HG03378 (cell line): ENCODE results near the gene UNC5C.

Experiments used
- ATAC-seq: cut with Tn5 transposase; IDR thresholded peaks from one replicate; pipeline ENCODE4 v1.9.1; 2021; ENCODE audit warnings: mild to moderate bottlenecking, moderate library complexity; ENCODE audit not compliant: unreplicated experiment

Gene UNC5C

GRCh38 chr4:95284655-95285054, 264.1 kb downstream of the UNC5C start:
- ATAC-seq: no peak

DNA sequence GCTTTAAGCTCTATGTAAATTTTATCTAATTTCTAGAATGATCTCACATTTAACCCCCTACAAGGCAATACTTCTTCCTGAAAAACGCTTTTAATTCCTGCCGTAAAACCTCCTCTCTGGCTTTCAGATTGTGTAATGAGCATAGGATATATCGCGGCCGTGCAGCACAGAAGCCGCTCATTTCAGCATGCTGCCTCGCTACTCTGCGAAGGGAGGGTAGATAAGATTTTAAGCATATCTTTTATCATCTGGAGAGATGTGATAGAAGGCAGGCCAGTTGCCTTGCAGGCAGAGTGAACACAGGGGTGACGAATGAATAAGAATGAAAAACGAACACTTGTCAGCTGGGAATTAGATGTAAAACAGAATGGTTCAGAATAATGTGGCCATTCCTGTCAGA, 265.5 kb downstream of the UNC5C start:
- ATAC-seq: no peak

DNA sequence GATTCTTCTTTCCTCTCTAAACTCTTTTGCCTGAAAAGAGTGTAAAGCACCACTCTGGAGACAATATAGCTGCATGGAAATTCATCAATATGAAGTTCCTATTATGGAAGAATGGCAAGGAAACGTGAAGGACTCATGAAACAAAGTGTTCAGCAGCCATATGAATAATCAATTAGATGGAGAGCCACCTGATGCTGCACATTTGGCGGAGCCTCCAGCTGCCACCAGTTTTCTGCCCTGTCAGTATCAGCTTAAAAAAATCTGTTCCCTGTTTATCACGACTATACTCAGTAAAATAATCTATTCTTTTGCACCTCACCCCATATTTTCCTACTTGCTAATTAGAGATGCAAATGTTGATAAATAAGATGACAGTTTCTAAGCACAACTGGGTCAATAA, 276.0 kb downstream of the UNC5C start:
- ATAC-seq: no peak

DNA sequence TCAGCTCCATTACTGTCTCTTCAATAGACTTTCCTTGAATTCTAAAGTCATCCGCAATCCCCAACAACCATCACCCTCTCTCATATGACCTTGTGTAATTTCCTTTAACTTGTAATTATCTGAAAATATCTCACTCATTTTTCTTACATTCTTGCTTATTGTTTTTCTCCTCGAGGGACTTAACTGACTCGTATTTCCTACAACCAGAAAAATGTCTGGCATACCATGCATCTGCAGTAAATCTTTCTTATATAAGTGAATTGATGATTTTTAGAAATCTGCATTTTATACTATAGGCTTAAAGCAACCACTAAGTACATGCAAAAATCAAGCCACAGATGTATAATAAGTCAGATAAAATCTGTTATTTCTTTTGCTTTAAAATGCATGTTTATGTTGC, 276.7 kb downstream of the UNC5C start:
- no peak for ATAC-seq

DNA sequence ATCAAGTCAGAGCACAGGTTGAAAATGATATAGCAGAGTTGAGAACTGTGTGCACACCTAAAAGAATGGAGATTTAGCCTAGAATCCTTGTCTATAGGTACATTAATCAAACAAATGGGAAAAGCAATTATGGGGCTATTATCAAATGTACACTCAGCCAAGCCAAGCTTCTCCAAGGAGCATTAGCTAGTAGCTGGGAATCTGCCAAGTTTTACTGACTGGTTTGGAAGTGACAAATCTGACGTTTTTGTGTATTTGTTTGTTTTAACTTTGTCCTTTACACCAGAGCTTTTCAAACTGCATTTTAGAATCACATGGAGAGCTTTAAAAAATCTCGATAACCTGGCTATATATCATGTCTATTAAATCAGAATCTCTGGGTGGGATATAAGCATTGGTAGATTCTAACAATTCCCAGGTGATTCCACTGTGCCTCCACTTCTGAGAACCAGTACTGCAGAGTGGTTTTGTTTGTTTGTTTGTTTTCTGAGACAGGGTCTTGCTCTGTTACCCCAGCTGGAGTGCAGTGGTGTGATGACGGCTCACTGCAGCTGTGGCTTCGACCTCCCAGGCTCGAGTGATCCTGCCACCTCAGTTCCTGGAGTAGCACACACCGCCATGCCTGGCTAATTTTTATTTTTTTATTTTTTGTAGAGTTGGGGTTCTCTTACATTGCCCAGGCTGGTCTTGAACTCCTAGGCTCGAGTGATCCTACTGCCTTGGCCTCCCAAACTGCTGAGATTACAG, 279.8 kb downstream of the UNC5C start:
- ATAC-seq: no peak

- ATAC-seq: no peak
Observed at GRCh38 chr4:95267081-95267480, 281.7 kb downstream of the UNC5C start.

DNA sequence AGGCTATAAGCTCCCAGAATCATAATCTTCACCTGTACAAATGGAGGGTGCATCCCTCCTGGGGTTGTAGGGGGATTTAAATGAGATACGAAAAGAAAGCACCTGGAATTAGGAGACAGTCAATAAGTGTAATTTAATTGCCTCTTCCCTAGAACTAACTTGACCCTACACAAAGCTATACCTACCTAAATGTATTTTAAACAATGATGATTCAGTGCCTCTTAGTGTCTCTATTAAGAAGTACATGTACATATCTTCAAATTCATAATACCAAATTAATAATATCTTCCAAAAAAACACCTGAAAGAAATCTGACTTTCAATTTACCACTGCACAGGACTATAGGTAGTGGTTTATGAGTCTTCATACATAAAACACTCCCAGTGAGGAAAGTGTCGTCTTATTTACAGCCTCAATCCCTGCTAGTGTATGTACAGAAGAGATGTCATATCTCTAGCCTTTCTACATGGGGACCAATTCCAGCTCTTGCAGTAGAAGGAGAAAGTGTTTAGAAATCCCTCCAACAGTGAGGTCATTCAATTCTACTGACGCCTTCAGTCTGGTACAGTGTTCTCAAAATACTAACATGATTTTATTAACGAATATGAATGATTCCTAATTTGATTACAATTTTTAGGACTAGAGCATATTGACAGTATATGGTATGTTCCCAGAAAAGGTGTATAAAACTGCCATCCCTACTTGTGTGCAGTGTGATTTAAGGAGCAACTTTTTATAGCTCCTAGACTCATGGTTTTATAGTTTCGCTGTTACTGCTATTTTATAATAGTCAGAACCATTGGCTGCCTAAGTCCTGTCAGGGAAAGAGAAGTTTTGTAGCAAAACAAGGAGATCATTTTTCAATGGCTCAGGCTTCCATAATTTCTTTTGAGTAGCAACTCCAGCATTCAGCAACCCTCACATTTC, 282.7 kb downstream of the UNC5C start:
- no peak for ATAC-seq

DNA sequence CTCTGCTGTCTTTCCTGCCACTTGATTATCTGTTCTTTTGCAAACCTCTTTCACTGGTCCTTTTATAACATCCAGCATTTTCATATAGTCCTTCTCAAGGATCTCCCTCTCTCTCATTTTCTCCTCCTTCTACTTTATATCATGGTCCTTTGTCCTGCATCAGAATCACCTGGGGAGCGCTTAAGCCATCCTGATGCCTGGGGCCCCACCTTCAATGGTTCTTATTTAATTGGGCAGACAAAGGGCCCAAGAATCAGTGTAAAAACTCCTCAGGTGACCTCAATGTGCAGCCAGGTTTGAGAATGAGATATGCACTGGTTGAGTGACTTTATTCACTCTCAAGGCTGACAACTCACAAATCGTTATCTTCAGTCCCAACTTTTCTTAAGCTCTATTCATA, 283.9 kb downstream of the UNC5C start:
- no peak for ATAC-seq

GRCh38 chr4:95263960-95264359, 284.8 kb downstream of the UNC5C start:
- ATAC-seq: no peak

DNA sequence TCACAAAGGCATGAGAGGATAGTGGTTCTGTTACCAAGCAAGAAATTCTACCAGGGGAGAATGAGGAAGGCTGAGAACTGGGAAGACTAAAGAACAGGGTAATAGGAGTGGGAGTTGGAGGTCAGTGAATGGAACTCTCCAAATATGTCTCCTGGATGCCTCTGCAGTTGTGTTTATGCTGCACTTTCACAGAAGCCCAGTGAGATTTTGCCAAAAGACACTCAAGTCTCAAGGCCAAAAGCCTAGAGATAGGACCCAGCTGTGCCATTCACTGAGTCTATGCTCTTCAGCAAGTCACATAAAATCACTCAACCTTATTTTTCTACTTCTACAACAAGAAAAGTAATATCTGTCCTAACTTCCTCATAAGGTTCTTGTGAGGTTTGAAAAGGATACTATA, 285.4 kb downstream of the UNC5C start:
- no peak for ATAC-seq

DNA sequence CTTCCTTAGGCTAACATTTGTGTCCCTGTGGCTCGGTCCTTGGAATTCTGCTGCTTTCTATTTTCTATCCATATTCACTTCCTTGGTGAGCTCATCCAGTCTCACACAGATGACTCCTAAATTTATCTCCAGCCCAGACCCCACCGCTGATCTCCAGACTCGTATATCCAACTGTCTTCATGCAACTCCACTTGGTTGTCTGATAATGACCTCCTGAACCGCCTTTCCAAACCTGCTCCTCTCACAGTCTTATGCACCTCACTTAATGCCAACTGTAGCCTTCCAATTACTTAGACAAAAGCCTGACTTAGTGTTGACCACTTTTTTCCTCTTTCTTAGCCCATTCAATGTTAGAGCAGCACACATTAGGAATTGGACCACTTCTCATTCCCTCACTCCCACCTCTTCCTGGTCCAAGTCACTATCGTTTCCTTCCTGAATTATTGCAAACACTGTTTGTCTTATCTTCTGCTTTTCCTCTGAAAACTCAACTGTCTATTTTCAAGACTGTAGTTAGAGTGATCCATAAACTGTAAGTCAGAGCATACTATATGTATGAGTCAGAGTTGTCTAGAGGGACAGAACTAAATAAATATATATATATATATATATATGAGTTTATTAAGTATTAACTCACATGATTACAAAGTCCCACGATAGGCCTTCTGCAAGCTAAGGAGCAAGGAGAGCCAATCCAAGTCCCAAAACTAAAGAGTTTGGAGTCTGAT, 292.5 kb downstream of the UNC5C start:
- ATAC-seq: no peak

DNA sequence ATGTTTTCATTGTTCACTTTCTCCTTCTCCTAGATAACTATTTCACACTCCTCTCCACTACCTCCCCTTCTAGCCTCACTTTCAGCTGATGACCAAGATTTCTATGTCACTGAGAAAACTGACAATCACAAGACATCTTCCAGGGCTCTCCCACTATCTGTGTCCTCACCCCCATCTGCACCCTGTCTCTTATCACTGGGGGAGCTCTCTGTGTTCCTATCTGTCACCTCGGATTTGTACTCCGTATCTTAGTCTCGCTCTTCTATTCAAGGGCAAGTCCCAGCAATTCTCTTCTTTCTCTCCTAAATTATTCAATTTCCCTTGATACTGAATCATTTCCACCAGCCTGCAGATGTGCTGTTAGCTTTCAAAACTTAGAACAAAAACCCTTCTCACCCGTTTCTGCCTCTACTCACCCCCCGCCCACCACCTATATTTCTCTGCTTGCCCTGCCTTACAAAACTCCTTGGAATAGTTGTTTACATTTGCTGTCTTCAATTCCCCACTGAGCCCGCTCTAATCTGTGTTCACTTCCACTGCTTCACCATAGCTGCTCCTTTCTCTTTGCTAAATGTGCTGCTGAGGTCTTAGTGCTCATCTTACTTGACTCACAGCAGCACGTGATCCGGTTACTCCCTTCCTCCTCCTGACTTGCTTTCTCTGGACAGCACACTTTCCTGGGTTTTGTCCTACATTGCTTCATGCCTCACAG, 293.2 kb downstream of the UNC5C start:
- ATAC-seq: no peak

DNA sequence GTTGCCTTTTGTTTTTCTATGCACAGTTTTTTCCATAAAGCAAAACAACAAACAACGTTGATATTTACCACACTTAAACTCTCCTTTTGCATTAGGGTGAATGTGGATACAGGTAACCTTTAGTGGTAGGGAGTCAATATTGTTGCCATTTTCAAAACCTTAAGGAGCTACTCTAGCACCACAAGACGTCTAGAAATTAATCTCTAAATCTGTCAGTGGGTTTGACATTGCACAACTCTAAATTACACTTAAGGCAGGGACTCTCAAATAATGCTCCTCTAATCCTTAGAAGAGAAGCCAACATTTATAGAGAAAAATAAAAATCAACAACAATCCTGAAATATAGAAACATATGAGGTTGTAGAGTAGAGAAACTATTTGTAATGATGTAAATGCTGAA, 297.2 kb downstream of the UNC5C start:
- ATAC-seq: no peak

GRCh38 chr4:95250544-95251137, 298.1 kb downstream of the UNC5C start:
- no peak for ATAC-seq

DNA sequence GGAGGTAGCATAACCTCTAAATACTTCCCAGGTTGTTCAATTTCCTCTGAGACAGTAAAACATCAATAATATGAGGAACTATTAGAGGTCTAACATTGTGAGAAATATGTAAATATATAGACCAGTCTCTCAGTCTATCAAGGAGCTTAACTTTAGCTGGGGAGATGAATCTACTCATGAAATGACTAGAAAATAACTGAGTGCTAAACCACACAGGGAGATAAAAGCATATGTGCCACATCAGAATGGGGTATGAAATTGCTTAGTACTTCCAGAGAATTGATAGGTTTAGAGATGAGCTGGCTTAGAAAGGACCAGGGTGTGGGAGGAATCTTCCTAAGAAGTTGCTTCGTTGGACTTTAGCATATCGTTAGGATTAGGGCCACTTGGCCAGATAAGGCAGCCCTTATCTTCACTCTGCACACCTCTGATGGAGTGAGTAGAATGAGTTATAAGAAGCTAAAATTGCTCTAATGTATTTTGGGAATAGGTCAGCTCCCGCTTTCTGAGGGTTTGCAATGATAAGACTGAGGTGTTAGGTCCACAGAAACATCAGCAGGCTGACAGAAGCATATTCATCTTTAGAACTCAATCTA, 299.2 kb downstream of the UNC5C start:
- ATAC-seq: no peak

GRCh38 chr4:95248720-95249425, 299.9 kb downstream of the UNC5C start:
- ATAC-seq: no peak

DNA sequence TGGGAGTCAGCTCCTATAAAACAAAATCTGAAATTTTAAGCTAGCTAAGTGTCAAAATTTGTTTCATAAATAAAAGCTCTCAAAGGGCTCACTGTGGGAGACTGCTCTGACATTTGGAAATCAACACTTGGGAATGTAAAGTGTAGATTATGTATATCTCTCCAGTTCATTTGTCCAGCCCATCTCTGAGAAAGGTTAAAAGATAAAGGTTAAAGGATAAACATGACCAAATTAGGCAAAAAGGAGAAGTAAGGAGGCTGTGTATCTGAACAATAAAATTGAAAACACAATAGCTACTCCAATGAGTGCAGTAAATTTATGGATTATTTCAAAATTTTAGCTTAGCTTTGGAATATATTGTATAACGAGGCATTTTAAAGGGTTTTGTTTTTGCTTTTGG, 304.9 kb downstream of the UNC5C start:
- no peak for ATAC-seq

DNA sequence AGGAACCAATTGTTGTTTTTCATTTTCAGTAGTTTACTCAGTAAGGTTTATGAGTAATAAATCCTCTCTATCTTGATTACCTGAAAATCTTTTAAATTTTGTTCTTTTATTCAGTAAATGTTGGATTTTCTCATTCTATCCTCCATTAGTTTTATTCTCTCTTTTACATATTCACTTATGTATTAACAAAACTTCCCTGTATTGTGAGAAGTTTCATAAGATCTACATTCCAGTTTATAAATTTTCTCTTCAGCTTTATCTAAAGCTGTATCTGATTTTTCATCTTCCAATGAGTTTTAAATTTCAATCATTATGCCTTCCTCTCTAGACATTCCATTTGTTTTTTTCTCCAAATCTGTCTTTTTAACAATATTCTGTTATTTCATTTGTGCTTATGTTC, 310.2 kb downstream of the UNC5C start:
- no peak for ATAC-seq

DNA sequence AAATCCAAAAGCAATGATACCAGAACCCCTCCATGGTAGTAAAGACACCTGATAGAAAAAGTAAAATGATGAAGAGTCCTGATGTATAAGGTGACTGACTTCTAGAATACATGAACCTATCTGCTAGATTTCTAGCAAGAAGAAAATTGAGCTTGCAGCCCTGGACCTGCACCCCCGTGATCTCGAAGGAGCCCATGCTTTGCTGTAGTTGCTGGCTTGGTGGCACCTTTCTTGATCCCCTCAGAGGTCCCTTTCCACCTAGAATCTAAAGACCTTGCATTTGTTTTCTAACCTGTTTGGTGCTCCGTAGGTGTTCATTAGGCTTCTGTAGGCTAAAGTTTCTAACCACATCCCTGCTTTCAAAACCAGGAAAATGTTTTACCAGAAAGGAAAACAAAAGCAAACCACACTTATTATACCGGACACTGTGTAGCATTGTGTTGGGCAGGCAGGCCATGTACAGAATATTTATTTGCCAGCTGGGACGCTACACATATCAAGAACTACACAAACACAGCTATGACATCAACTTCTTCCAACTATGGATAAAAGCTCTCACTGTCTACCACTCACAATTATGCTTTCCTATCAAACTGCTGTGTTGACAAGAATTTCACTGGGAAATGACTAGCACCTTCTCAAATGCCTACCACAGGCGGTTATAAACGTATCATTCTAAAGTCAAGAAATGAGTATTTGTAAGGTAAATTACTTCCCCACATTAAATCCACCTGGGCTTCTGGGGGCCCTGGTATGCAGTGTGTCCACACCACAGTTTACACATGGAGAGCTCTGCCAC, 316.2 kb downstream of the UNC5C start:
- ATAC-seq: no peak
